GM12891 (cell line): Measurements from ENCODE around the gene PPT2.

Experiments used
- POLR2A ChIP-seq: IDR thresholded peaks from 2 replicates; pipeline ENCODE4 v1.6.1; 2011; ENCODE audit warnings: low read depth, low read length, control low read depth
- TAF1 ChIP-seq: IDR thresholded peaks from 2 replicates; pipeline ENCODE4 v1.6.1; 2011; ENCODE audit warnings: low read depth, low read length, control low read depth

GRCh38 chr6:32177788-32178546, 24.0 kb downstream of the PPT2 start, which contains the start of gene RNF5:
- no peak for TF ChIP-seq POLR2A
- no peak for TF ChIP-seq TAF1
